Measurements from ENCODE around the gene VPS11.

DNA sequence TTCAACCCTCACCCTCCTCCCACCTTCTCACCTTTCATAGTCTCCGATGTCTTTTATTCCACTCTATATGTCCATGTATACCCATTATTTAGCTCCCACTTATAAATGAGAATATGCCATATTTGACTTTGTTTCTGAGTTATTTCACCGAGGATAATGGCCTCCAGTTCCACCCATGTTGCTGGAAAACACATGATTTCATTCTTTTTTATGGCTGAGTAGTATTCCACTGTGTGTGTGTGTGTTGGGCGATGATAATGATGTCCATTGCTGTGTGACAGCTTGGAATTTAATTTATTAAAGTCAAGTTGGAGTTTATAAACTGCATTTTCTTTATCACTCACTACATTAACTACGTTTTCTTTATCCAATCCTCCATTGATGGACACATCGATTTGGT lies 50.6 kb downstream of the VPS11 start:
- TF ChIP-seq ZNF274 (IDR thresholded peaks at IDR 0.05; ENCODE audit: low read depth, low read length) (no peak), YY1 (IDR thresholded peaks at IDR 0.05; ENCODE audit: insufficient read depth, insufficient read length) (no peak), SUZ12 (IDR thresholded peaks at IDR 0.05; ENCODE audit: extremely low read depth, insufficient read depth, insufficient read length) (no peak)
